ENCODE results near the gene GARNL3. TPM values are rescaled to one million over a fixed set of nuclear protein-coding genes. Genes with fewer than 3 reads are reported as not detected.

Gene GARNL3
- total RNA-seq, 1 donor from 2014 or later, result 32.0 TPM

- Histone ChIP-seq H4K20me1 (ENCODE audit: low read depth) (no peaks in the 10 kb centered on the region), H3K9ac (no peak overlapping the region), H3K36me3 (no peaks in the 10 kb centered on the region), H3K27me3 (peaks cover 4% of the 10 kb centered on the region), H3K27ac (no peak overlapping the region), H3F3A (ENCODE audit: low read depth) (no peaks in the 10 kb centered on the region), H2AFZ (replicated peaks) (no peak overlapping the region), H3K4me3 (no peak overlapping the region), H3K4me2 (no peak overlapping the region), H3K79me2 (ENCODE audit: low read depth) (no peaks in the 10 kb centered on the region), H3K4me1 (no peaks in the 10 kb centered on the region), H3K9me3 (ENCODE audit: low read depth) (no peaks in the 10 kb centered on the region)
- Mint-ChIP-seq H3K4me3 (no peak overlapping the region), H3K27me3 (ENCODE audit: insufficient read depth, low read depth) (peaks cover 4% of the 10 kb centered on the region), H3K4me1 (peaks cover 5% of the 10 kb centered on the region), H3K36me3 (no peaks in the 10 kb centered on the region), H3K27ac (no peak overlapping the region), H3K9me3 (no peaks in the 10 kb centered on the region)
- TF ChIP-seq EZH2 (IDR thresholded peaks at IDR 0.05), result no peak
- TF ChIP-seq CTCF (IDR thresholded peaks at IDR 0.05), result no peak
- no peak for TF ChIP-seq EZH2phosphoT487 (IDR thresholded peaks at IDR 0.05)
- no peak for DNase-seq (ENCODE audit: low spot score)
These were observed 47.7 kb upstream of the GARNL3 start for GRCh38 chr9:127216888-127217217.

- no peak overlapping the region for H3K4me2 ChIP-seq
- peaks cover 11% of the 10 kb centered on the region for H3F3A ChIP-seq (ENCODE audit: low read depth)
- no peak overlapping the region for H3K27ac ChIP-seq
- no peaks in the 10 kb centered on the region for H3K79me2 ChIP-seq (ENCODE audit: low read depth)
- H3K9me3 ChIP-seq (ENCODE audit: low read depth), result no peaks in the 10 kb centered on the region
- H4K20me1 ChIP-seq (ENCODE audit: low read depth), result no peaks in the 10 kb centered on the region
- H3K4me3 ChIP-seq, result no peak overlapping the region
- no peaks in the 10 kb centered on the region for H3K9me3 Mint-ChIP-seq
- peaks cover 8% of the 10 kb centered on the region for H3K27me3 Mint-ChIP-seq (ENCODE audit: insufficient read depth, low read depth)
- H3K4me3 Mint-ChIP-seq, result no peak overlapping the region
- DNase-seq (ENCODE audit: low spot score), result no peak
- no peaks in the 10 kb centered on the region for H3K4me1 ChIP-seq
- H3K27me3 ChIP-seq, result peaks cover 24% of the 10 kb centered on the region
- H3K4me1 Mint-ChIP-seq, result peaks cover 5% of the 10 kb centered on the region
- no peak for TF ChIP-seq EZH2 (IDR thresholded peaks at IDR 0.05)
- no peak for TF ChIP-seq CTCF (IDR thresholded peaks at IDR 0.05)
- TF ChIP-seq EZH2phosphoT487 (IDR thresholded peaks at IDR 0.05), result no peak
- H3K36me3 Mint-ChIP-seq, result no peaks in the 10 kb centered on the region
- H3K27ac Mint-ChIP-seq, result no peak overlapping the region
- H3K9ac ChIP-seq, result no peak overlapping the region
- H2AFZ ChIP-seq (replicated peaks), result no peak overlapping the region
- H3K36me3 ChIP-seq, result no peaks in the 10 kb centered on the region
These were observed 45.8 kb upstream of the GARNL3 start for GRCh38 chr9:127218818-127219217.

GRCh38 chr9:127219520-127219919 is 45.1 kb upstream of the GARNL3 start:
- no peak for TF ChIP-seq EZH2 (IDR thresholded peaks at IDR 0.05)
- no peak for TF ChIP-seq EZH2phosphoT487 (IDR thresholded peaks at IDR 0.05)
- no peak for TF ChIP-seq CTCF (IDR thresholded peaks at IDR 0.05)
- H3K36me3 ChIP-seq, result no peaks in the 10 kb centered on the region
- H3K9me3 ChIP-seq (ENCODE audit: low read depth), result no peaks in the 10 kb centered on the region
- peak overlapping the region; percentile 44 for H3K27ac Mint-ChIP-seq
- peaks cover 14% of the 10 kb centered on the region for H3K27me3 Mint-ChIP-seq (ENCODE audit: insufficient read depth, low read depth)
- no peaks in the 10 kb centered on the region for H4K20me1 ChIP-seq (ENCODE audit: low read depth)
- no peak overlapping the region for H3K27ac ChIP-seq
- no peak overlapping the region for H3K4me3 Mint-ChIP-seq
- no peaks in the 10 kb centered on the region for H3K36me3 Mint-ChIP-seq
- H3F3A ChIP-seq (ENCODE audit: low read depth), result peaks cover 15% of the 10 kb centered on the region
- no peak overlapping the region for H3K9ac ChIP-seq
- no peak overlapping the region for H3K4me2 ChIP-seq
- H3K27me3 ChIP-seq, result peaks cover 29% of the 10 kb centered on the region
- no peak overlapping the region for H2AFZ ChIP-seq (replicated peaks)
- DNase-seq (ENCODE audit: low spot score), result no peak
- H3K4me1 ChIP-seq, result no peaks in the 10 kb centered on the region
- no peaks in the 10 kb centered on the region for H3K79me2 ChIP-seq (ENCODE audit: low read depth)
- peaks cover under 1% of the 10 kb centered on the region for H3K4me1 Mint-ChIP-seq
- H3K9me3 Mint-ChIP-seq, result no peaks in the 10 kb centered on the region
- H3K4me3 ChIP-seq, result no peak overlapping the region
